Measurements from ENCODE around the gene HEXD. TPM values are rescaled to one million over a fixed set of nuclear protein-coding genes. Genes with fewer than 3 reads are reported as not detected.
A peak's percentile ranks its signal among the peaks of the same experiment; 100 is the strongest.

The HEXD gene
- total and polyA plus RNA-seq, 10 of the 15 experiments (the other 5 are each of a cell fraction or from before 2014, with no cell fraction given), result 1.6 to 24.2 (median 7.0) TPM

DNA sequence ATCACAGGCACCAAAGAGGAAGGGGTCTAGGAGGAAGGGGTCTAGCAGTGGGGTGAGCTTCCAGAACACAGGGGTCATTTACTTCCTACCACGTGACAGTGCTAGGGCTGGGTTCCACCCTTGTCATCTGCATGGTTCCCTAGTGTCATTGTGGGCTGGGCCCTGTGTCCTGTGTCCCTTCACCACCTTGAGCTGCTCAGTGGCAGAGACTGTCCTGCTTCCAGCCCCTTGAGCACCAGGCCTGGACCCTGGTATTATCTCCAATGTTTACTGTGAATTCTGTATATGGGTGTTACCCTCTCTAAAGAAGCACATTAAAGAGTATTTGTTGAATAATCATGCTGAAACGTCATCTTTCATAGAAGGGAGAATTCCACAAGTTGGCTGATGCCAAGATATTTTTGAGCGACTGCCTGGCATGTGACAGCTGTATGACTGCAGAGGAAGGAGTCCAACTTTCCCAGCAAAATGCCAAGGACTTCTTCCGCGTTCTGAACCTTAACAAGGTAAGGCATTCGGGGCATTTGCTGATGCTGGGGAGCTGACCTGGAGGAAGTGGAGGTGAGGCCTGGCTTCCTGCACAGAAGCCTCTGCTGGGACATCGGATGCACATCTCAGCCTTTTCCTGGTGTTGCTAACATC is 45.9 kb downstream of the HEXD start:
- Histone ChIP-seq H3K9me3 (replicated peaks; ENCODE audit: control insufficient read depth, insufficient read depth, low read length) (no peaks in the 10 kb centered on the region), H4K20me1 (ENCODE audit: control insufficient read depth, insufficient read depth) (no peaks in the 10 kb centered on the region; the same call in 1 of the 2 replicates), H3K79me2 (ENCODE audit: control insufficient read depth, insufficient read depth, low read length) (peaks cover 5% of the 10 kb centered on the region), H3K36me3 (ENCODE audit: control insufficient read depth in 2 of 2, insufficient read depth in 2 of 2, low read length in 1 of 2) (peaks cover 18 to 61% of the 10 kb centered on the region in 2 experiments), H3K4me3 (no peak overlapping the region), H3K9ac (ENCODE audit: control insufficient read depth, insufficient read depth, low read length) (no peak overlapping the region), H3K27ac (ENCODE audit: control insufficient read depth, insufficient read depth) (no peak overlapping the region), H2AFZ (ENCODE audit: control insufficient read depth, low read depth, low read length) (no peak overlapping the region), H3K4me1 (ENCODE audit: control insufficient read depth, insufficient read depth, low read length) (no peaks in the 10 kb centered on the region), H3K4me2 (ENCODE audit: control insufficient read depth, insufficient read depth) (no peak overlapping the region), H3K27me3 (replicated peaks in 1 of 2; ENCODE audit: control insufficient read depth in 2 of 2, insufficient read depth in 2 of 2, low read length in 1 of 2) (no peaks in the 10 kb centered on the region)
- in situ Hi-C loops (cut with MboI) (no loop called here), intact Hi-C loops (cut with micrococcal nuclease; ENCODE audit: unreplicated experiment) (no loop called here)
- ATAC-seq, result no peak
- BruUV-seq (replicated peaks), result no TSS peak
- FAIRE-seq, result no peak
- ChIA-PET RAD21 (ENCODE audit: unreplicated experiment) (no interaction called here), SMC1A (ENCODE audit: uncharacterized antibody, unreplicated experiment) (interaction anchor here (1.0 kb wide), 1 partner anchor 12 kb away, joined by 3 read pairs; no protein-coding TSS in a partner anchor), CTCF (no interaction called here), POLR2A (interaction anchor here (0.5 kb wide), 1 partner anchor 307 kb away, joined by 4 read pairs; no protein-coding TSS in a partner anchor)
- TF ChIP-seq POLR2AphosphoS5 (IDR thresholded peaks at IDR 0.05; ENCODE audit: low read length), result 0 out of 2 replicates have a peak, but pooled peaks have one; percentile 42
- no peak for TF ChIP-seq E4F1 (IDR thresholded peaks at IDR 0.05; ENCODE audit: borderline replicate concordance, partially characterized antibody)
- no peak for DNase-seq (ENCODE audit: low read depth, low spot score)
- whole genome bisulfite sequencing (ENCODE audit: insufficient coverage, insufficient replicate concordance, low lambda C conversion rate, missing lambda C conversion rate), result 87% methylated on average over 7 of the region's 7 CpGs

DNA sequence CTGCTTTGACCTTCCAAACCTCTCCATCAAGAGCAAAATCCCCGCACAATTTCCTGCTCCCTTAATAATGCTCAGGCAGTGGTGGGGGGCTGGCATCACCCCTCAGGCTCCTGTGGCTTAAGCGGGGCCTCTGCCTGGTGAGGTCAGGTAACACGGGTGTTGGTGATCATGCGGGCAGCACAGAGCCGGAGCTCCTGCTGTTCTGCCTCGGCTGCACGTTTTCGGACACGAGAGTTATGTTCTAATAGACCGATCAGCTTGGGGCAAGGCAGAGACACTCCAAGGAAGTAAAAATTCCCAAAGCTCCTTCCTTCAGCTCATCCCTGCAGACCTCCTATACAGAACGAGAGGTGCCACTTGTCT is 46.4 kb downstream of the HEXD start:
- H3K9me3 ChIP-seq (replicated peaks; ENCODE audit: control insufficient read depth, insufficient read depth, low read length), result no peaks in the 10 kb centered on the region

More for the DNA sequence above, 46.4 kb downstream of the HEXD start:
- Histone ChIP-seq H3K9ac (ENCODE audit: control insufficient read depth, insufficient read depth, low read length) (no peak overlapping the region), H4K20me1 (ENCODE audit: control insufficient read depth, insufficient read depth) (no peaks in the 10 kb centered on the region; the same call in 1 of the 2 replicates), H3K79me2 (ENCODE audit: control insufficient read depth, insufficient read depth, low read length) (peaks cover under 1% of the 10 kb centered on the region), H3K27me3 (replicated peaks in 1 of 2; ENCODE audit: control insufficient read depth in 2 of 2, insufficient read depth in 2 of 2, low read length in 1 of 2) (no peaks in the 10 kb centered on the region), H3K27ac (ENCODE audit: control insufficient read depth, insufficient read depth) (no peak overlapping the region), H3K4me2 (ENCODE audit: control insufficient read depth, insufficient read depth) (no peak overlapping the region), H3K36me3 (ENCODE audit: control insufficient read depth in 2 of 2, insufficient read depth in 2 of 2, low read length in 1 of 2) (peaks cover 18 to 65% of the 10 kb centered on the region in 2 experiments), H3K4me1 (ENCODE audit: control insufficient read depth, insufficient read depth, low read length) (no peaks in the 10 kb centered on the region), H2AFZ (ENCODE audit: control insufficient read depth, low read depth, low read length) (no peak overlapping the region), H3K4me3 (no peak overlapping the region)
- ChIA-PET SMC1A (ENCODE audit: uncharacterized antibody, unreplicated experiment) (no interaction called here), POLR2A (no interaction called here), RAD21 (ENCODE audit: unreplicated experiment) (no interaction called here), CTCF (interaction anchor here (0.5 kb wide), 1 partner anchor 41 kb away, joined by 3 read pairs; no protein-coding TSS in a partner anchor)
- no TSS peak for BruUV-seq (replicated peaks)
- in situ Hi-C loops (cut with MboI), result no loop called here
- intact Hi-C loops (cut with micrococcal nuclease; ENCODE audit: unreplicated experiment), result no loop called here
- ATAC-seq, result no peak
- DNase-seq (ENCODE audit: low read depth, low spot score), result no peak
- FAIRE-seq, result no peak
- no peak for TF ChIP-seq BACH1 (IDR thresholded peaks at IDR 0.05; ENCODE audit: borderline replicate concordance)
- no peak for TF ChIP-seq NR2C1 (IDR thresholded peaks at IDR 0.05)
- TF ChIP-seq RELA (IDR thresholded peaks at IDR 0.05; ENCODE audit: borderline replicate concordance, partially characterized antibody), result no peak
- TF ChIP-seq SRF (IDR thresholded peaks at IDR 0.05; ENCODE audit: low read depth in 2 of 2, low read length in 2 of 2), result no peak
- TF ChIP-seq ZNF217 (IDR thresholded peaks at IDR 0.05), result no peak
- TF ChIP-seq ETV6 (conservative IDR thresholded peaks at IDR 0.05 in 1 of 2, IDR thresholded peaks at IDR 0.05 in 1 of 2; ENCODE audit: borderline replicate concordance in 1 of 2, low read depth in 1 of 2), result no peak
- TF ChIP-seq YY1 (IDR thresholded peaks at IDR 0.05; ENCODE audit: low read depth, low read length), result no peak
- no peak for TF ChIP-seq RB1 (IDR thresholded peaks at IDR 0.05; ENCODE audit: borderline replicate concordance)
- TF ChIP-seq, protein P1, sequence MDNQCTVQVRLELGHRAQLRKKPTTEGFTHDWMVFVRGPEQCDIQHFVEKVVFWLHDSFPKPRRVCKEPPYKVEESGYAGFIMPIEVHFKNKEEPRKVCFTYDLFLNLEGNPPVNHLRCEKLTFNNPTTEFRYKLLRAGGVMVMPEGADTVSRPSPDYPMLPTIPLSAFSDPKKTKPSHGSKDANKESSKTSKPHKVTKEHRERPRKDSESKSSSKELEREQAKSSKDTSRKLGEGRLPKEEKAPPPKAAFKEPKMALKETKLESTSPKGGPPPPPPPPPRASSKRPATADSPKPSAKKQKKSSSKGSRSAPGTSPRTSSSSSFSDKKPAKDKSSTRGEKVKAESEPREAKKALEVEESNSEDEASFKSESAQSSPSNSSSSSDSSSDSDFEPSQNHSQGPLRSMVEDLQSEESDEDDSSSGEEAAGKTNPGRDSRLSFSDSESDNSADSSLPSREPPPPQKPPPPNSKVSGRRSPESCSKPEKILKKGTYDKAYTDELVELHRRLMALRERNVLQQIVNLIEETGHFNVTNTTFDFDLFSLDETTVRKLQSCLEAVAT (IDR thresholded peaks at IDR 0.05), result no peak
- WGBS (ENCODE audit: insufficient coverage, insufficient replicate concordance, low lambda C conversion rate, missing lambda C conversion rate), result 98% methylated on average over 11 of the region's 11 CpGs

All from GM12878 (cell line).